Activated T-cell treated with anti-CD3 and anti-CD28 coated beads for 1 hour (primary cell): ENCODE measurements around the gene GRID2IP.
A peak's percentile ranks its signal among the peaks of the same experiment; 100 is the strongest.

Experiments used
- DNase-seq: peaks from one replicate; pipeline ENCODE4 v3.0.0-alpha.2; 2020; ENCODE audit warnings: low read depth

Gene GRID2IP

GRCh38 chr7:6562106-6562505 is 10.8 kb upstream of the GRID2IP start:
- no peak for DNase-seq

- DNase-seq, result no peak
Measured at GRCh38 chr7:6559896-6560295, 8.6 kb upstream of the GRID2IP start.

DNA sequence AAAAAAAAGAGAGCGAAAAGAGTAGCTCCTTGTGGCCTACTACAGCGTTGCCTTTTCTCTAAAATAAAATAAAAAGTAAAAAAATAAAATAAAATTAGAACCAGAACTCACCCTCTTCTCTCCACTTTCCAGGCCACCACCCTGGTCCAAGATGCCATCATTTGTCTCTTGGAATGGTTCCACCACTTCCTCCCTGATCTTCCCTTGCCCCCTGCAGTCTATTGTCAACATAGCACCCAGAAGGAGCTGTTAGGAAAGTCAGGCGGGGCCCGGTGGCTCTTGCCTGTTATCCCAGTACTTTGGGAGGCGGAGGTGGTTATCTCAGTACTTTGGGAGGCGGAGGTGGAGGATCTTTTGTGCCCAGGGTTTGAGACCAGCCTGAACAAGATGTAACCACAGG is 7.6 kb upstream of the GRID2IP start:
- DNase-seq, result no peak

GRCh38 chr7:6556196-6556595 is 4.9 kb upstream of the GRID2IP start:
- DNase-seq, result no peak

- DNase-seq, result no peak
Measured at GRCh38 chr7:6554848-6555247, 3.6 kb upstream of the GRID2IP start.

DNA sequence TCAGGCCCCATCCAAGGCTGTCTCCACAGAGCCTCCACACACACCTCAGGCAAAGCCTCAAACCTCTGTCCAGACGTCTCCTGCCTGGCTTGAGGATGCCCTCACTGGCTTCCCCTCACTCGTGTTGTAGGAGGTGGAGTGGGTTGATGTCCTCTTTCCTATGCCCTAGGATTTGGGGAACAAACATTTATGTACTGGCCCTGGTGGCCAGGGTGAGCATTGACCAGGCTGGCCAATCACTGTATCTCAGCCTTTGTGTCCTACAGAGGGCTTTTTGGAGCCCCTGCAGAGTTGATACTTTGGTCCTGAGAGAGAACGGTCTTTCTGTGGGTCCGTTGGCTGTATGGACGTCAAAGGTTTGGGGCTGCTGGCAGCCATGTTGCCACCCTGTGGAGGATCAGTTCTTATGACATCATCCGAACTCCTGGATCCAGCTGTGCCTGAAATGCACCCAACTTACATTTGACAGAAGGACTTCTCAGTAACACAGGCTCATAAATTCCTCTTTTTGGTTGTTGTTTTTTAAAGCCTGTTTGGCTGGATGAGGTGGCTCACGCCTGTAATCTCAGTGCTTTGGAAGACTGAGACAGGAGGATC is 2.3 kb upstream of the GRID2IP start:
- DNase-seq, result no peak

- DNase-seq, result no peak
Measured at GRCh38 chr7:6547400-6547799, 3.9 kb downstream of the GRID2IP start.

DNA sequence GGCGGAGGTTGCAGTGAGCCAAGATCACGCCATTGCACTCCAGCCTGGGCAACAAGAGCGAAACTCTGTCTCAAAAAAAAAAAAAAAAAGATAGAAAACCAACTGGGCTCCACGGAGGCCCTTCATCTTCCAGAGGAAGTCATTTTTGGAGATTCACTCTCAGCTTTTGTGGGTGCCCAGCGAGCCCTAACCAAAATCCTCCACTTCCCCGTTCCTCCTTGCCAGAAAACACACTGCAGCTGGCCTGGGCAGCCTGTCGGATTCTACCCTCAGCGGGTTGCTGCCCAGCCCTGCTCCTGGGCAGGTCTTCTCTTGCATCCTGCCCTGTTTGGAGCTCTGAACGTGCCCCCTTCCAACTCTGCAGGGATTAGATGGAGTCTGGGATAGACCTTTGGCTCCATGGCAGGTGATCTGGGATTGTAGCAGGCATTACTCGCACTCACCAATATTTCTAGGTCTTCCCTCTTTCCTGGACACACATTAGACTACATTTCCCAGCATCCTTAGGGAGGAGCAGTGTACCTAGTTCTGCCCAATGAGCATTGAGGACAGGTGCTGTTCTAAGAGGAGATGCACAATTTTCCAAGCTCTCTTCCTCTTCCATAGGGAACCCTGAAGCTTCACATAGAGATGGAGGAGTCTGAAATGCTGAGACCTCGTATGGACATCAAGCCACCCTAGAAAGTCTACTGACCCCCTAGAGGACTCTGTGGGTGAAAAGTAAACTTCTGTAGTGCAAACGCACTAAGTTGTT is 4.6 kb downstream of the GRID2IP start:
- DNase-seq, result no peak

GRCh38 chr7:6545398-6546126 is 5.7 kb downstream of the GRID2IP start:
- no peak for DNase-seq

DNA sequence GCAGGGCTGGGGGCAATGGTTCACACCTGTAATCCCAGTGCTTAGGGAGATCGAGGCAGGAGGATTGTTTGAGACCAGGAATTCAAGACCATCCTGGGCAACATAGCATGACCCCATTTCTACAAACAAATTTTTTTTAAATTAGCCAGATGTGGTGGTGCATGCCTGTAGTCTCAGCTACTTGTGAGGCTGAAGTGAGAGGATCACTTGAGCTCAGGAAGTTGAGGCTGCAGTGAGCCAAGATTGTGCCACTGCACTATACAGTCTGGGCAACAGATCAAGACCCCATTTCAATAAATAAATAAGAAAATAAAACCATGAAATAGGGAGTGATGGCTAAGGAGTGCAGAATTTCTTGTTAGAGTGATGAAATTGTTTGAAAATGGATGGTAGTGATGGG is 8.9 kb downstream of the GRID2IP start:
- no peak for DNase-seq

GRCh38 chr7:6536262-6537260 is 14.7 kb downstream of the GRID2IP start:
- DNase-seq, result no peak

- no peak for DNase-seq
Measured at GRCh38 chr7:6533893-6534495, 17.3 kb downstream of the GRID2IP start.

DNA sequence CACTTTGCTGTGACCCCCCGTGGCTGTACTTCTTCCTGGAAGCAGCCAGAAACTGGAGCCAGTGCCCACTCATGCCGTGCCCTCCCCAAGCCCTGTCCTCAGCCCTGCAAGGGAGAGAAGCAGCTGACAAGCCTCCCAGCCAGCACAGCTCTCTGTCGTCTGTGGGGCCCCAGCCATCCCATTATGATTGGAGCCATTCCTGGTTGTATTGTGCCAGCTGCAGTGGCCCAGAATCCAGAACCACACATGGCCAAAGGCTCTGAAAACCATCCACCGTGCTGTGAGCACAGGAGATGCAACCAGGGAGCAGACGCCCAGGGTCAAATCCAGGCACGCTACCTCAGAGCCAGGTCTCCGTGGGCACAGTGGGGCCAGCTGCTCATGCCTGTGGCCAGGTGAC is 18.7 kb downstream of the GRID2IP start:
- no peak for DNase-seq

GRCh38 chr7:6531492-6532279 is 19.6 kb downstream of the GRID2IP start:
- no peak for DNase-seq

DNA sequence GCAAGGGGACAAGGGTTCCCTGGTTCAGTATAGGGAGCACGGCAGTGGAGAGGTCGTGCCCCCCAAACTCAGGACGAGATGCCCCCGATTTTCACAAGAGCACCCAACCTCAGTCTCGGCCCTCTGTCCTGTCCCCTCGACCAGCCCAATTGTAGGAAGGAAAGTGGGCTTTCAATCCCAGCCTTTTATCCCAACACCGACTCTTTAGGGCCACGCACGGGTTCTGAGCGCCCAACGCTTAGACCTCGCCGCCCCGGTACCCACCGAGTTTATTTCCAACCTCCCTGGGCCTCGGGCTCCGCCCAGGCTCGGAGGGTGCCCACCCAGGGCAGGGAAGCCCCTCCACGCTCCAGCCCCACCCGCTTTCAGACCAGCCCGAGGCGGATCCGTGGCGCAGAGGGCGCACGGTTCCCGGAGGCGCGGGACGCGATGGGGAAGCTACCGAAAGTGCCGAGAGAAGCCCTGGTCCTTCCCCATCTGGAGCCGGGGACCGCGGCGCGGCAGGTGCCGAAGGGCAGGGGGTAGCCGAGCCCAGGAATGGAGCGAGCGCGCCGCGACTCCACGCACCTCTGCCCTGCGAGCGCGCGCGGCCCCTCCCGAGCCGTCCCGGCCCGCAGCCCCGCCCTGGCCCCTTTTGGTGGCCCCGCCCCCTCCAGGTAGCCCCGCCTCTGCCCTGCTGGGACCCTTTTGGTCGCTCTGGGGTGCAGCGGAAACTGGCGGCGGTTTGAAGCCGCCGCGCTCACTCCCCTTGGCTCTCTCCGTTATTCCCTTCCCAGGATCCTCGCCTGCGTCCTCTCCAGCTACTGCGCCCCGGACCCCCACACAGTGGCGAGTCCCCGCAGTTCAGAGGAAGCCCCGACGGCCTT is 20.4 kb downstream of the GRID2IP start:
- DNase-seq, result peak; percentile 62

DNA sequence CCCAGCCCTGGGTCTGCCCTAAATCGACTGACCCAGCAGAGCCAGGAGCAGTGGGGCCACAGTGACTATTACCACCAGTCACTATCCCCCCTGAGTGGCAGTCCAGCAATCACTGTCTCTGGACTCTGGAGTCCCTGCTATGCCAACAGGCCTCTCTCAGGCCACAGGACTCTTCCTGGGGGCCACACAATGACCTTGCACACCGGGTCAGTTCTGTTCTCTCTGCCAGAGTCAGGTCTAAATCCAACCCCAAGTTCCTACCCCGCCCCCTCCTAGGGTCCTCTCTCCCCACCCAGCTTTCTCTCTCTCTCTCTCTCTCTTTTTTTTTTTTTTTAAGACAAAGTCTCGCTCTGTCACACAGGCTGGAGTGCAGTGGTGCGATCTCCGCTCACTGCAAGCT is 21.6 kb downstream of the GRID2IP start:
- DNase-seq, result no peak

GRCh38 chr7:6528401-6529130 is 22.7 kb downstream of the GRID2IP start:
- DNase-seq, result no peak

GRCh38 chr7:6526997-6527378 is 24.3 kb downstream of the GRID2IP start:
- no peak for DNase-seq
